PFSK-1 (cell line): ENCODE data around the gene PUS10.

Experiments
- POLR2AphosphoS5 ChIP-seq: IDR thresholded peaks from 2 replicates; pipeline ENCODE4 v1.6.1; 2012; ENCODE audit warnings: low read depth, mild to moderate bottlenecking, control low read depth, low read length, moderate library complexity
- TAF1 ChIP-seq: IDR thresholded peaks from 2 replicates; pipeline ENCODE4 v1.6.1; 2012; ENCODE audit warnings: low read length, control low read depth, borderline replicate concordance; ENCODE audit not compliant: insufficient read depth

- TF ChIP-seq TAF1 (no peak), POLR2AphosphoS5 (no peak)
These were observed 40.5 kb downstream of the PUS10 start for GRCh38 chr2:60977562-60977895.
